ENCODE measurements around the gene UBQLNL. TPM values are rescaled to one million over a fixed set of nuclear protein-coding genes. Genes with fewer than 3 reads are reported as not detected.

Gene UBQLNL
- total RNA-seq, 1 experiment from 2014 or later: not detected

DNA sequence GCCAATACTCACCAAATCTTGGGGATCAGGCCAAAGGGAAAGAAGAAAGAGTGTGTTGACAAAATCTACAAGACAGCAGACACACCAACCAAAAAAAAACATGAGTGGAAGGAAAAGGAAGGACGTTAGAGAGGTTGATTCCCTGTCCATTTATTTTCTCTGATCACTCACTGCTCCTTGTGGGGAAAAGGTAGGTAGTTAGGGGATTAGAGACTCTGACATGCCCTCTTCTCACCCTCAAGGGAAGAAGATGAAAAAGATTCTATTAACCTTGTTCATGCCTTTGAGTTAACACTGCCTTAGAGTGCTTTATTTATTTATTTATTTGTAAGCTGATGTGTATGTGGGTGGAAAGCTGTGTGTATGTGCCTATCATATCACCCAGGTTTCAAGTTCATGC, 31.9 kb upstream of the UBQLNL start, which contains the start of gene OR52H1:
TSS of gene OR52H1 (minus strand) at position 101 of the 400 bp plus-strand sequence. CDS start 3,035 bp downstream, outside the sequence.
- no peaks in the 10 kb centered on the region for H3K4me1 ChIP-seq (ENCODE audit: insufficient read depth, low read length, poor library complexity, severe bottlenecking)
- no TSS peak for BruUV-seq (replicated peaks)
- no peak within 1 kb of the TSS for H3K27ac ChIP-seq (ENCODE audit: low read depth, low read length, poor library complexity, severe bottlenecking)
- TF ChIP-seq EZH2 (IDR thresholded peaks at IDR 0.05; ENCODE audit: borderline replicate concordance, low read depth, low read length, poor library complexity, severe bottlenecking): no peak
- TF ChIP-seq, protein P1, sequence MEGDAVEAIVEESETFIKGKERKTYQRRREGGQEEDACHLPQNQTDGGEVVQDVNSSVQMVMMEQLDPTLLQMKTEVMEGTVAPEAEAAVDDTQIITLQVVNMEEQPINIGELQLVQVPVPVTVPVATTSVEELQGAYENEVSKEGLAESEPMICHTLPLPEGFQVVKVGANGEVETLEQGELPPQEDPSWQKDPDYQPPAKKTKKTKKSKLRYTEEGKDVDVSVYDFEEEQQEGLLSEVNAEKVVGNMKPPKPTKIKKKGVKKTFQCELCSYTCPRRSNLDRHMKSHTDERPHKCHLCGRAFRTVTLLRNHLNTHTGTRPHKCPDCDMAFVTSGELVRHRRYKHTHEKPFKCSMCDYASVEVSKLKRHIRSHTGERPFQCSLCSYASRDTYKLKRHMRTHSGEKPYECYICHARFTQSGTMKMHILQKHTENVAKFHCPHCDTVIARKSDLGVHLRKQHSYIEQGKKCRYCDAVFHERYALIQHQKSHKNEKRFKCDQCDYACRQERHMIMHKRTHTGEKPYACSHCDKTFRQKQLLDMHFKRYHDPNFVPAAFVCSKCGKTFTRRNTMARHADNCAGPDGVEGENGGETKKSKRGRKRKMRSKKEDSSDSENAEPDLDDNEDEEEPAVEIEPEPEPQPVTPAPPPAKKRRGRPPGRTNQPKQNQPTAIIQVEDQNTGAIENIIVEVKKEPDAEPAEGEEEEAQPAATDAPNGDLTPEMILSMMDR (conservative IDR thresholded peaks at IDR 0.05; ENCODE audit: low read depth, low read length): no peak
- CTCF ChIA-PET: no interaction called here
- no peaks in the 10 kb centered on the region for H3K9me3 ChIP-seq (ENCODE audit: low read depth, low read length, poor library complexity, severe bottlenecking)
- intact Hi-C loops (cut with micrococcal nuclease; ENCODE audit: unreplicated experiment): no loop called here
- no peak for DNase-seq (ENCODE audit: low spot score)
- no peaks in the 10 kb centered on the region for H3K27me3 ChIP-seq (replicated peaks; ENCODE audit: insufficient read depth, low read depth, low read length, poor library complexity)
- POLR2A ChIA-PET (ENCODE audit: low non-redundant PET): no interaction called here
- H3K4me3 ChIP-seq (ENCODE audit: low read depth, low read length, poor library complexity, severe bottlenecking): no peak within 1 kb of the TSS
- no peaks in the 10 kb centered on the region for H3K36me3 ChIP-seq (ENCODE audit: insufficient read depth, low read length, poor library complexity, severe bottlenecking)

DNA sequence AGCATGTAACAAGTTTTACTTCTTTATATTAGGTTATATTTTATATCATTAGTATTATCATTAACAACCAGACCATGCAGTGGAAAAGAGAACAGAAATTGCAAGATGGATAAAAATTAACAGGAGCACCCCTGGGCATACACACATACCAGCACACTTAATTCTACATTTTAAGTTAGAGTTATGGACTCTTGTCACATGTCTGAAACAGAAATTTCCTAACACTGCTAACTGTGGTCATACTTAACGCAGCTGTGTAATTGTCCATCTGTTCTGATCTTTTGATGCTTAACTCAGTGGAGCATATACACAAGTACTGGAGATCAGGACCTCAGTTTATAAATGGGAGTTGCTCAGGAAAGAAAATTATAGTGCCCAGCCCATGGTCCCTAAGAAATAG, 31.5 kb upstream of the UBQLNL start:
- intact Hi-C loops (cut with micrococcal nuclease; ENCODE audit: unreplicated experiment): no loop called here
- POLR2A ChIA-PET (ENCODE audit: low non-redundant PET): no interaction called here
- BruUV-seq (replicated peaks): no TSS peak
- Histone ChIP-seq H3K27ac (ENCODE audit: low read depth, low read length, poor library complexity, severe bottlenecking) (no peak overlapping the region), H3K36me3 (ENCODE audit: insufficient read depth, low read length, poor library complexity, severe bottlenecking) (no peaks in the 10 kb centered on the region), H3K4me1 (ENCODE audit: insufficient read depth, low read length, poor library complexity, severe bottlenecking) (no peaks in the 10 kb centered on the region), H3K27me3 (replicated peaks; ENCODE audit: insufficient read depth, low read depth, low read length, poor library complexity) (no peaks in the 10 kb centered on the region), H3K4me3 (ENCODE audit: low read depth, low read length, poor library complexity, severe bottlenecking) (no peak overlapping the region), H3K9me3 (ENCODE audit: low read depth, low read length, poor library complexity, severe bottlenecking) (no peaks in the 10 kb centered on the region)
- CTCF ChIA-PET: no interaction called here
- no peak for TF ChIP-seq EZH2 (IDR thresholded peaks at IDR 0.05; ENCODE audit: borderline replicate concordance, low read depth, low read length, poor library complexity, severe bottlenecking)
- TF ChIP-seq, protein P1 (conservative IDR thresholded peaks at IDR 0.05; ENCODE audit: low read depth, low read length): no peak
- DNase-seq (ENCODE audit: low spot score): no peak

DNA sequence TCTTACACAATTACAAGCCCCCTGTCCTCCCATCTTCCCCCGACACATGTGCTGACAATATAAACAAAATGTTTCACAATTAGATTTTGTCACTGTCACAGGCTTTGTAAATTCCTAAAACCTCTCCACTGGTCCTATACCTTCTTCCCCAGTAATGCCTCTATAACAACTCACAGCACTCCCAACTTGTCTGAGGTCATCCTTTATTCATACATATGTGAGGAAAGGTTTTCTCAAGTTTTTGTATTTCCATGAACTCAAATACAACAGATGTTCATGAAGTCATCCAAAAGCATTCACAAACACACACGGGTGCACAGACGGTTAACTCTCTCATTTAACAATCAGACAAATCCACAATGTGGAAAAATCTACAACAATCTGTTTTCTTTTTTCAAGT, 30.0 kb upstream of the UBQLNL start:
- H3K36me3 ChIP-seq (ENCODE audit: insufficient read depth, low read length, poor library complexity, severe bottlenecking): no peaks in the 10 kb centered on the region
- H3K4me1 ChIP-seq (ENCODE audit: insufficient read depth, low read length, poor library complexity, severe bottlenecking): no peaks in the 10 kb centered on the region
- no TSS peak for BruUV-seq (replicated peaks)
- ChIA-PET POLR2A (ENCODE audit: low non-redundant PET) (no interaction called here), CTCF (no interaction called here)
- DNase-seq (ENCODE audit: low spot score): no peak
- no peaks in the 10 kb centered on the region for H3K27me3 ChIP-seq (replicated peaks; ENCODE audit: insufficient read depth, low read depth, low read length, poor library complexity)
- intact Hi-C loops (cut with micrococcal nuclease; ENCODE audit: unreplicated experiment): no loop called here
- no peaks in the 10 kb centered on the region for H3K9me3 ChIP-seq (ENCODE audit: low read depth, low read length, poor library complexity, severe bottlenecking)
- no peak overlapping the region for H3K27ac ChIP-seq (ENCODE audit: low read depth, low read length, poor library complexity, severe bottlenecking)
- no peak for TF ChIP-seq EZH2 (IDR thresholded peaks at IDR 0.05; ENCODE audit: borderline replicate concordance, low read depth, low read length, poor library complexity, severe bottlenecking)
- TF ChIP-seq, protein P1 (conservative IDR thresholded peaks at IDR 0.05; ENCODE audit: low read depth, low read length): no peak
- no peak overlapping the region for H3K4me3 ChIP-seq (ENCODE audit: low read depth, low read length, poor library complexity, severe bottlenecking)

Measured in A673 (cell line).